GM20000 (cell line): ENCODE results near the gene SIGLEC1.

Experiments used
- DNase-seq: peaks from one replicate; pipeline ENCODE4 v3.0.0; 2012; ENCODE audit warnings: low spot score
- TF ChIP-seq, protein P1 (sequence below): IDR thresholded peaks from 2 replicates; pipeline ENCODE4 v1.5.1; 2012; ENCODE audit warnings: mild to moderate bottlenecking, control low read depth; ENCODE audit errors: extremely low read depth, missing control alignments

The SIGLEC1 gene

DNA sequence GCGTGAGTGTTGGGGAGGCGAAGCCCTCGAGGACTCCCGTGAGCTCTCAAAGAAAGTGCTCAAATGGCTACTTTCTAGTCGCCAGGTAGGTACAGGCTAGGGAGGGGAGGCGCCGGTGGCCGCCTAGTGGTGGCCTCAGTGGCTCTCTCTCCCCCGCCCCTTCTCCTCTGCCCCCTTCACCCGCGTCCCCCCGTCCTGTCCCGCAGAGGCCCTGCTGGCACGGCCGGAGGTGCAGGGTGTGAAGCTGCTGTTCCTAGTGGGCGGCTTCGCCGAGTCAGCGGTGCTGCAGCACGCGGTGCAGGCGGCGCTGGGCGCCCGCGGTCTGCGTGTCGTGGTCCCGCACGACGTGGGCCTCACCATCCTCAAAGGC is 38.9 kb upstream of the SIGLEC1 start:
- no peak for DNase-seq
- TF ChIP-seq, protein P1, sequence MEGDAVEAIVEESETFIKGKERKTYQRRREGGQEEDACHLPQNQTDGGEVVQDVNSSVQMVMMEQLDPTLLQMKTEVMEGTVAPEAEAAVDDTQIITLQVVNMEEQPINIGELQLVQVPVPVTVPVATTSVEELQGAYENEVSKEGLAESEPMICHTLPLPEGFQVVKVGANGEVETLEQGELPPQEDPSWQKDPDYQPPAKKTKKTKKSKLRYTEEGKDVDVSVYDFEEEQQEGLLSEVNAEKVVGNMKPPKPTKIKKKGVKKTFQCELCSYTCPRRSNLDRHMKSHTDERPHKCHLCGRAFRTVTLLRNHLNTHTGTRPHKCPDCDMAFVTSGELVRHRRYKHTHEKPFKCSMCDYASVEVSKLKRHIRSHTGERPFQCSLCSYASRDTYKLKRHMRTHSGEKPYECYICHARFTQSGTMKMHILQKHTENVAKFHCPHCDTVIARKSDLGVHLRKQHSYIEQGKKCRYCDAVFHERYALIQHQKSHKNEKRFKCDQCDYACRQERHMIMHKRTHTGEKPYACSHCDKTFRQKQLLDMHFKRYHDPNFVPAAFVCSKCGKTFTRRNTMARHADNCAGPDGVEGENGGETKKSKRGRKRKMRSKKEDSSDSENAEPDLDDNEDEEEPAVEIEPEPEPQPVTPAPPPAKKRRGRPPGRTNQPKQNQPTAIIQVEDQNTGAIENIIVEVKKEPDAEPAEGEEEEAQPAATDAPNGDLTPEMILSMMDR, result no peak

DNA sequence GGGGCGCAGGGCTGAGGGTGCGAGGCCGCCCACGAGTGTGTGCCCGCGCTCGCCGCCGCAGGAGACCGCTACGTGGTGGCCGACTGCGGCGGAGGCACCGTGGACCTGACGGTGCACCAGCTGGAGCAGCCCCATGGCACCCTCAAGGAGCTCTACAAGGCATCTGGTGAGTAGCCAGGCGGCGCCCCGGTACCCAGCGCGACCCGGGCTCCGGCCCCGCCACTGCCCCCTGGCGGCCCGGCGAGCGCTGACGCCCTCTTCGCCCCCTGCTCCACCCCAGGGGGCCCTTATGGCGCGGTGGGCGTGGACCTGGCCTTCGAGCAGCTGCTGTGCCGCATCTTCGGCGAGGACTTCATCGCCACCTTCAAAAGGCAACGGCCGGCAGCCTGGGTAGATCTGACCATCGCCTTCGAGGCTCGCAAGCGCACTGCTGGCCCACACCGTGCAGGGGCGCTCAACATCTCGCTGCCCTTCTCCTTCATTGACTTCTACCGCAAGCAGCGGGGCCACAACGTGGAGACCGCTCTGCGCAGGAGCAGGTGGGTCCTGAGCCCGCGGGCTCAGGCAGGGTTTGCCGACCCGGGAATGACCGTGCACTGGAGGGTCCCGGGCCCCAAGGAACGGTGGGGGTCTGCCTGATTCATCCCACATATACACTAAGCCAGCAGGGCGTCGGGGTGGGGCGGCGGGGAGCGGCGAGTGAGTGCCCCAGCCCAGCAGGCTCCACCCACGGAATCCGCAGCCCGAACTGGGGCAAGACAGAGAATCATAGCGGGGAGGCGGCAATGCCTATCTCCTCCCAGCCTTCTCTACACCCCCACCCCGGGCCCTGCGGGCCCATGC is 37.5 kb upstream of the SIGLEC1 start:
- DNase-seq, result peak; percentile 83
- TF ChIP-seq, protein P1, result peak; percentile 20

DNA sequence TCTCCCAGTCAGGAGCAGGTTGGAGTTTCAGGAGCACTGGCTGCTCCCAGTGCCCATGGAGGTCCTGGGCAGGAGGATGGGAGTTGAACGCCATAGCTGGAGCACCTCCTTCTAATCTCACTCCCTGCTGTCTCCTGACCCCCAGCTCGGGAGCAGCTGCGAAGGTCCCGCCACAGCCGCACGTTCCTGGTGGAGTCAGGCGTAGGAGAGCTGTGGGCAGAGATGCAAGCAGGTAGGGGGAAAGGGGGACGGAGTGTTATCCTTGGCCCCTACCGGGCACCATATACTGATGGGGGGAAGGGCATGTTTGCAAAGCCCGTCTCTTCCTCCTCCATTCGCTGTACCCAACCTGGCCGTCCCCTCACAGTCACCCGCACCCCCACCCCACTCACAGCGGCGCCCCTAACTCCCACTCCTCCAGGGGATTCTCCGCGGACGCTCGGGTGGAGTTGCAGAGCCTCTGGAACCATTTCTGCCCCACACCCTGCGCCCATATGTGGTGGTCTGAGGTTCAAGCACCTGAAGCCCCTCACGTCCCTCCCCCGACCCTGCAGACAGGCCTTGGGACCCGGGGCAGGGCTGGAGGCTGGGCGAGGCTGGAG is 36.8 kb upstream of the SIGLEC1 start:
- TF ChIP-seq, protein P1, result no peak
- DNase-seq, result no peak

DNA sequence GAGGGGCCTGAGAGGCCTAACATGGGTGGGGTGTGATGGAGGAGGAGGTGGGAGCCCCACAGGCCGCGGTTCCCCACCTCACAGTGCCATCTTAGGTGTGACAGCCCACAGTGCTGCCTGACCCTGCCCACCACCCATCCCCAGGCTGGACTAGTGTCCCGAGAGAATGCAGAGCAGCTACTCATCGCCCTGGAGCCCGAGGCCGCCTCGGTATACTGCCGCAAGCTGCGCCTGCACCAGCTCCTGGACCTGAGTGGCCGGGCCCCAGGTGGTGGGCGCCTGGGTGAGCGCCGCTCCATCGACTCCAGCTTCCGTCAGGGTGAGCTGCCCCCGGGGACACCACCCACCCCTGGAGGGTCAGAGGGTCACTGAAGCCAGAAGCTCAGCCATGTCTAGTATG is 35.7 kb upstream of the SIGLEC1 start:
- no peak for DNase-seq
- TF ChIP-seq, protein P1, result no peak

DNA sequence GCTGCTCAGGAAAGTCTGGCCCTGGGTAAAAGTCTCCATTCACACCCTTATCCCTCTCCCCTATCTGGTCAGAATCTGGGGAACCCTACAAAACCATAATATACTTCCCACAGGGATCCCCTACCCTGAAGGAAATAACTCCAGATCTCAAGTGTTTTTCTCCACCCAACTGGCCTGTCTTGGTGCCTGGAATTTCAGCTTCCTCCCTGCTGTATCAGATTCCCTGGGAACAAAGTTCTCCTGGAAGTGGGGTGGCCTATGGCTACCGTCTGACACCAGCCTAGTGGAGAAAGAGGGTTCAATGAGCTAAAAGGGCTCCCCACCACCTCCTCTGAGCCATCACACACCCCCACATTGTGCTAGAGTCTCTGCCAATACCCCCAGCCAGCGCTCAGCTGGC is 35.1 kb upstream of the SIGLEC1 start:
- TF ChIP-seq, protein P1, result no peak
- no peak for DNase-seq

DNA sequence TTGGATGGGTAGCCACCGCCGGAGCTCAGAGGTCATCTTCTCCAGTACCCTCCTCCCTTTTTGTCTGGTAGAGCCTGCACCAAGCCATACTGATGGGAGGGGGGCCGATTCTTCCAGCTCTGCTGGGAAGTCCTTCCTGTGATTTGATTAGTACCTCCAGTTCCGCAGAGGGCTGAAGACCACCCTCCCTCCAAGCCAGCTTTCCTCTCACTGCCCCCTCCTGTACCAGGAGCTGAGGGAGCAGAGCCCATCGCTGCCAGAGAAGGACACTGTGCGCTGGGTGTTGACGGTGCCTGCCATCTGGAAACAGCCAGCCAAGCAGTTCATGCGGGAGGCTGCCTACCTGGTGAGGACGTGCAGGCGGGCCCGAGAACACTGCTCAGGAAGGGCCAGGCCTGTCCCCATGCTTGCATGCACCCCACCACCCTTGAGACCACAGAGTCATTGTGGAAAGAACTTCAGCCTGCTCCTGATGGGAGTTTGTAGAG is 33.3 kb upstream of the SIGLEC1 start:
- TF ChIP-seq, protein P1, result no peak
- DNase-seq, result no peak
